GM23248 (cell line): ENCODE measurements around the gene NDUFA5.

Source experiments
- EZH2 ChIP-seq: fragments of 200-600 bp; sonication (generic); IDR thresholded peaks from 2 replicates; pipeline ENCODE4 v1.6.1; 2018; ENCODE audit warnings: antibody characterized with exemption, mild to moderate bottlenecking; ENCODE audit not compliant: insufficient read depth, poor library complexity, severe bottlenecking
- EZH2phosphoT487 ChIP-seq: fragments of 200-600 bp; sonication (generic); IDR thresholded peaks from 2 replicates; pipeline ENCODE4 v1.6.1; 2018; ENCODE audit warnings: antibody characterized with exemption, moderate library complexity, mild to moderate bottlenecking, low read depth; ENCODE audit not compliant: insufficient read depth

- peak; percentile 4 for TF ChIP-seq EZH2
- TF ChIP-seq EZH2phosphoT487: no peak
Observed at GRCh38 chr7:123533553-123533917, 24.1 kb downstream of the NDUFA5 start.
